H1 (cell line): ENCODE data around the gene MMP21. TPM values are rescaled to one million over a fixed set of nuclear protein-coding genes. Genes with fewer than 3 reads are reported as not detected.

Experiments used
- CTCF ChIA-PET: fragments of 300-600 bp; sonication (Branson Sonifier 250); formaldehyde crosslinking; loops from one replicate; lab custom pipeline; 2021; ENCODE audit not compliant: partially characterized antibody; lab: Charles Lee
- POLR2A ChIA-PET: fragments of 300-600 bp; sonication (Branson Sonifier 250); formaldehyde crosslinking; loops from one replicate; lab custom pipeline; 2021; ENCODE audit warnings: inconsistent platforms; ENCODE audit not compliant: partially characterized antibody; lab: Charles Lee
- DNase-seq, 2 experiments: peaks; one replicate each; pipeline versions ENCODE4 v3.0.0 to v3.0.0-alpha.2; 2010 to 2022; ENCODE audit warnings: low spot score in 2 of 2, low read depth in 1 of 2, mixed read lengths in 1 of 2
- FAIRE-seq: peaks from 2 replicates; lab custom pipeline; 2011; peaks lifted over from hg19 to GRCh38; lab: Jason Lieb, UNC
- H2AFZ ChIP-seq: 2 replicates; pipeline ENCODE4 v1.8.1; 2012; ENCODE audit warnings: low read length, inconsistent platforms
- H2AK5ac ChIP-seq: 2 replicates; pipeline ENCODE4 v1.6.1; 2013; ENCODE audit warnings: low read depth, low read length
- H2BK120ac ChIP-seq: replicated peaks from 2 replicates; pipeline ENCODE3; 2013; ENCODE audit warnings: low read depth, low read length, inconsistent platforms
- H2BK12ac ChIP-seq: 2 replicates; pipeline ENCODE4 v1.6.1; 2013; ENCODE audit warnings: low read depth, low read length
- H2BK15ac ChIP-seq: 2 replicates; pipeline ENCODE4 v1.6.1; 2013; ENCODE audit warnings: low read length
- H2BK20ac ChIP-seq: 2 replicates; pipeline ENCODE4 v1.6.1; 2013; ENCODE audit warnings: low read length
- H2BK5ac ChIP-seq: 2 replicates; pipeline ENCODE4 v1.6.1; 2013; ENCODE audit warnings: low read depth, low read length
- H3K14ac ChIP-seq: 2 replicates; pipeline ENCODE4 v1.6.1; 2013; ENCODE audit warnings: inconsistent platforms; ENCODE audit not compliant: insufficient read length
- H3K18ac ChIP-seq: 2 replicates; pipeline ENCODE4 v1.6.1; 2013; ENCODE audit warnings: low read length; ENCODE audit errors: extremely low read depth
- H3K23ac ChIP-seq: 2 replicates; pipeline ENCODE4 v1.6.1; 2013; ENCODE audit warnings: inconsistent platforms; ENCODE audit not compliant: insufficient read length
- H3K23me2 ChIP-seq: 2 replicates; pipeline ENCODE4 v1.6.1; 2013; ENCODE audit warnings: low read depth, low read length
- H3K27ac ChIP-seq: 2 replicates; pipeline ENCODE4 v1.6.1; 2011; ENCODE audit warnings: low read depth, low read length, inconsistent platforms
- H3K27me3 ChIP-seq, 4 experiments: replicated peaks in 1 of 4; 1 replicate in 1 of 4; 2 replicates in 3 of 4; pipeline versions ENCODE4 v1.6.1 to v1.8.1; 2011 to 2013; ENCODE audit warnings: low read length in 3 of 4, mild to moderate bottlenecking in 3 of 4, inconsistent platforms in 2 of 4, mixed read lengths in 2 of 4, moderate library complexity in 1 of 4; ENCODE audit not compliant: control insufficient read depth in 3 of 4, insufficient read depth in 3 of 4; ENCODE audit errors: extremely low read depth in 1 of 4
- H3K36me3 ChIP-seq, 4 experiments: 2 replicates each; pipeline versions ENCODE4 v1.6.1 to v1.8.1; 2011 to 2013; ENCODE audit warnings: mild to moderate bottlenecking in 4 of 4, low read length in 3 of 4, moderate library complexity in 2 of 4, control low read depth in 1 of 4, inconsistent platforms in 1 of 4; ENCODE audit not compliant: insufficient read depth in 4 of 4, control insufficient read depth in 2 of 4
- H3K4ac ChIP-seq: replicated peaks from 2 replicates; pipeline ENCODE3; 2013; ENCODE audit warnings: low read length, low read depth, mixed read lengths, inconsistent platforms; ENCODE audit not compliant: insufficient read length
- H3K4me1 ChIP-seq, 4 experiments: replicated peaks in 1 of 4; 1 replicate in 1 of 4; 2 replicates in 3 of 4; pipeline versions ENCODE4 v1.6.1 to v1.8.1; 2011 to 2013; ENCODE audit warnings: low read length in 3 of 4, inconsistent platforms in 2 of 4, mixed read lengths in 1 of 4; ENCODE audit not compliant: insufficient read depth in 4 of 4, control insufficient read depth in 3 of 4
- H3K4me2 ChIP-seq, 2 experiments: 2 replicates each; pipeline versions ENCODE4 v1.6.1 to v1.8.1; 2011 to 2013; ENCODE audit warnings: low read depth in 2 of 2, low read length in 2 of 2, control low read depth in 1 of 2, inconsistent platforms in 1 of 2, mild to moderate bottlenecking in 1 of 2; ENCODE audit not compliant: insufficient read depth in 1 of 2
- H3K4me3 ChIP-seq, 4 experiments: fragments of 200-600, 300-600 bp in 1 of 4; sonication (generic), shearing (Covaris generic), sonication (Bioruptor Twin) in 1 of 4; 2 replicates each; pipeline versions ENCODE4 v1.5.1 to v1.8.1; 2011 to 2016; ENCODE audit warnings: low read length in 4 of 4, low read depth in 3 of 4, control low read depth in 2 of 4, inconsistent platforms in 2 of 4, mild to moderate bottlenecking in 2 of 4, mixed read lengths in 1 of 4, moderate library complexity in 1 of 4; ENCODE audit not compliant: insufficient read depth in 2 of 4; ENCODE audit errors: extremely low read depth in 1 of 4
- H3K56ac ChIP-seq: replicated peaks from 2 replicates; pipeline ENCODE3; 2013; ENCODE audit warnings: low read depth, mild to moderate bottlenecking, mixed read lengths, low read length, inconsistent platforms; ENCODE audit not compliant: insufficient read length
- H3K79me1 ChIP-seq: 2 replicates; pipeline ENCODE4 v1.6.1; 2013; ENCODE audit warnings: low read depth, low read length, control low read depth
- H3K79me2 ChIP-seq, 2 experiments: 2 replicates each; pipeline versions ENCODE4 v1.6.1 to v1.8.1; 2012 to 2013; ENCODE audit warnings: low read length in 2 of 2, mild to moderate bottlenecking in 2 of 2, inconsistent platforms in 1 of 2; ENCODE audit not compliant: insufficient read depth in 2 of 2, control insufficient read depth in 1 of 2
- H3K9ac ChIP-seq, 4 experiments: replicated peaks in 1 of 4; 1 replicate in 1 of 4; 2 replicates in 3 of 4; pipeline versions ENCODE4 v1.6.1 to v1.8.1; 2011 to 2013; ENCODE audit warnings: low read depth in 3 of 4, low read length in 3 of 4, control low read depth in 2 of 4, mild to moderate bottlenecking in 2 of 4, moderate library complexity in 2 of 4, inconsistent platforms in 1 of 4; ENCODE audit errors: extremely low read depth in 1 of 4
- H3K9me3 ChIP-seq, 2 experiments: 2 replicates each; pipeline versions ENCODE4 v1.6.1 to v1.8.1; 2012 to 2013; ENCODE audit warnings: mild to moderate bottlenecking in 2 of 2, moderate library complexity in 2 of 2, control low read depth in 1 of 2, inconsistent platforms in 1 of 2, low read depth in 1 of 2, low read length in 1 of 2, mixed read lengths in 1 of 2; ENCODE audit not compliant: insufficient read depth in 2 of 2
- H4K20me1 ChIP-seq, 2 experiments: replicated peaks in 1 of 2; 2 replicates each; pipeline versions ENCODE3 to v1.8.1; 2011 to 2013; ENCODE audit warnings: inconsistent platforms in 2 of 2, low read length in 2 of 2, mild to moderate bottlenecking in 1 of 2; ENCODE audit not compliant: insufficient read depth in 2 of 2, control insufficient read depth in 1 of 2
- H4K5ac ChIP-seq: 2 replicates; pipeline ENCODE4 v1.6.1; 2013; ENCODE audit warnings: low read length, low read depth, mixed read lengths, inconsistent platforms; ENCODE audit not compliant: insufficient read length
- H4K8ac ChIP-seq: 2 replicates; pipeline ENCODE4 v1.8.0; 2013; ENCODE audit warnings: mild to moderate bottlenecking, moderate library complexity, low read length, inconsistent platforms; ENCODE audit not compliant: insufficient read depth; ENCODE audit errors: extremely low read depth
- H4K91ac ChIP-seq: replicated peaks from 2 replicates; pipeline ENCODE3; 2013; ENCODE audit warnings: low read length, mixed read lengths, inconsistent platforms; ENCODE audit not compliant: insufficient read length
- CBX8 ChIP-seq: fragments of 300-800, 300-1000 bp; sonication (generic); IDR thresholded peaks from 2 replicates; pipeline ENCODE4 v1.7.1; 2016; ENCODE audit warnings: low read depth, low read length, borderline replicate concordance
- GTF2F1 ChIP-seq: IDR thresholded peaks from 2 replicates; pipeline ENCODE4 v1.6.1; 2012; ENCODE audit warnings: low read depth, low read length, improper control_type of control experiment, borderline replicate concordance
- HDAC2 ChIP-seq, 2 experiments: fragments of 300-600 bp in 1 of 2; sonication (generic) in 1 of 2; IDR thresholded peaks; 2 replicates each; pipeline ENCODE4 v1.6.1; 2011 to 2012; ENCODE audit warnings: low read depth in 2 of 2, low read length in 2 of 2, mild to moderate bottlenecking in 2 of 2, moderate library complexity in 2 of 2, borderline replicate concordance in 1 of 2, inconsistent platforms in 1 of 2
- JUN ChIP-seq: IDR thresholded peaks from 2 replicates; pipeline ENCODE4 v1.6.1; 2011; ENCODE audit warnings: low read depth, mild to moderate bottlenecking, improper control_type of control experiment, low read length
- MAFK ChIP-seq: IDR thresholded peaks from 2 replicates; pipeline ENCODE4 v1.6.1; 2012; ENCODE audit warnings: low read depth, mild to moderate bottlenecking, improper control_type of control experiment, low read length
- POLR2A ChIP-seq, 2 experiments: IDR thresholded peaks; 1 replicate in 1 of 2; 2 replicates in 1 of 2; pipeline ENCODE4 v1.6.1; 2011; ENCODE audit warnings: low read depth in 2 of 2, low read length in 2 of 2, mild to moderate bottlenecking in 2 of 2; ENCODE audit errors: control extremely low read depth in 1 of 2
- POU5F1 ChIP-seq: IDR thresholded peaks from 2 replicates; pipeline ENCODE4 v1.6.1; 2011; ENCODE audit warnings: low read depth, mild to moderate bottlenecking, low read length, moderate library complexity
- RFX5 ChIP-seq: IDR thresholded peaks from 2 replicates; pipeline ENCODE4 v1.6.1; 2011; ENCODE audit warnings: low read depth, low read length, improper control_type of control experiment, borderline replicate concordance
- SIN3A ChIP-seq, 2 experiments: IDR thresholded peaks in 1 of 2; conservative IDR thresholded peaks in 1 of 2; 2 replicates each; pipeline ENCODE4 v1.6.1; 2011 to 2012; ENCODE audit warnings: low read length in 2 of 2, improper control_type of control experiment in 1 of 2, low read depth in 1 of 2, mild to moderate bottlenecking in 1 of 2
- SP1 ChIP-seq: IDR thresholded peaks from 2 replicates; pipeline ENCODE4 v1.6.1; 2011; ENCODE audit warnings: low read depth, low read length
- TEAD4 ChIP-seq: IDR thresholded peaks from 2 replicates; pipeline ENCODE4 v1.6.1; 2012; ENCODE audit warnings: low read depth, low read length, inconsistent platforms, mixed read lengths
- WGBS, 2 experiments: shearing (Covaris generic) in 1 of 2; methylation state at CpG; one replicate each; pipeline versions ENCODE4 v1.1.6 to v1.1.7; 2013 to 2015; ENCODE audit warnings: low lambda C conversion rate in 2 of 2, mixed read lengths in 2 of 2, inconsistent platforms in 1 of 2, low coverage in 1 of 2, missing lambda C conversion rate in 1 of 2; ENCODE audit not compliant: insufficient replicate concordance in 2 of 2, insufficient coverage in 1 of 2, insufficient read length in 1 of 2; ENCODE audit errors: extremely low coverage in 1 of 2, missing lambda C conversion rate in 1 of 2; 5-methylcytosine and 5-hydroxymethylcytosine counted together
- polyA plus RNA-seq, 7 experiments: library from polyadenylated mRNA; depleted of rRNA in 3 of 7; stranded (reverse) in 5 of 7; unstranded in 2 of 7; fragments of >200 nt in 5 of 7; fragments of 200-250 nt in 2 of 7; gene quantifications; 1 replicate in 5 of 7; 2 replicates in 1 of 7; 4 replicates in 1 of 7; pipeline versions ENCODE4 v1.2.1 to v1.2.3, GENCODE V29; 2011 to 2013; ENCODE audit warnings: missing spikeins in 2 of 7, mixed read lengths in 2 of 7
- total RNA-seq: library from RNA; stranded (reverse); fragmentation: NEBNext Ultra II Directional; extraction: Animal tissue kit (Norgen Biotek cat#: 25700); gene quantifications from 2 replicates; pipeline ENCODE4 v1.2.1, GENCODE V29; 2021

Gene MMP21
- total and polyA plus RNA-seq, 2 of the 8 experiments (the other 6 are each of a cell fraction or from before 2014, with no cell fraction given) = not detected

DNA sequence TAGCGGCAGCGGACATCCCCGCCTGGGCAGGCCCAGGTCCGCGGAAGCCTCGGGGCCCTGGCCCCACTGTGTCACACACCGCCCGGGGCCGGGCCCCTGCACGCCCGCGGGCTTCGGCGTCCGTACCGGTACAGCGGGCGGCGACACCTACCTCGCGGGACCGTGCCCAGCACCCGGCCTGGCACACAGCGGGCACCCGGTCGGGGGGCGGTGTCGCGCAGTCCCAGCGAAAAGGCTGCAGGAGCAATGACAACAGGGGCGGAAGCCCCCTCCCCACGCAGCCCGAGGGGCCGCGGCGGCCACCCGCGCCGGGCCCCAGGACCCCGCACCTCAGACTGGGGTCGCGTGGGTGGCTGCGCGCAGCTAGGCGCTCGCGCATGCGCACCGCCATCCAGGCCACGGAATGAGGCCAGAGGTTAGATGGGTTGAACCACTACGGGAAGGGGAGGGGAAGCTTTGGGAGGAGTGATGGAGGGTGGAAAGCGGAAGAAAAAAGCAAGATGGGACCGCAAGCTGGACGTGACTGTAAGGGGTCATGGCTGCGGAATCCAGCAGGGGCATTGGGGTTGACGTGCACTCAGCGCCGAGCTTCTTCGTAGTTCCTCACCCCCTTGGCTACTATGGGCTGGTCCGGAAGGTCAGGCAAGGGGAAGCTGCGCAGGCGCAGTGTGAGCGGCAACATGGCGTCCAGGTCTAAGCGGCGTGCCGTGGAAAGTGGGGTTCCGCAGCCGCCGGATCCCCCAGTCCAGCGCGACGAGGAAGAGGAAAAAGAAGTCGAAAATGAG lies 47.4 kb upstream of the MMP21 start, which contains the start of the genes BCCIP and UROS:
TSS of gene BCCIP (plus strand) at position 669 of the 785 bp plus-strand sequence. CDS start at position 681, 12 bp downstream.
TSS of gene UROS (minus strand) at position 381 of the 785 bp plus-strand sequence. CDS start 6,759 bp downstream, outside the sequence.
- H3K9me3 ChIP-seq = no peaks in the 10 kb centered on the region
- ChIA-PET POLR2A (interaction anchor here (1.1 to 2.3 kb wide), 3 partner anchors 12 to 27 kb away, joined by 3 to 7 read pairs (median 4); no protein-coding TSS in a partner anchor), CTCF (interaction anchor here (1.0 kb wide), 1 partner anchor 51 kb away, joined by 3 read pairs; no protein-coding TSS in a partner anchor)
- 1% methylated on average over 34 of the region's 74 CpGs; no CpG with 5 or more reads in 1 of the 2 experiments for WGBS, 2 experiments
- peaks cover 0 to 3% of the 10 kb centered on the region in 2 experiments for H4K20me1 ChIP-seq
- peak within 1 kb of the TSS; percentile 99 for H2BK15ac ChIP-seq
- H3K27ac ChIP-seq = peak within 1 kb of the TSS; percentile 100
- peak within 1 kb of the TSS; percentile 100 for H2BK120ac ChIP-seq
- H3K36me3 ChIP-seq = peaks cover 6 to 22% (median 13%) of the 10 kb centered on the region in 4 experiments; a peak in 6 of 8 replicates
- peaks cover 2% of the 10 kb centered on the region; the same call in 1 of the 2 replicates for H3K79me1 ChIP-seq
- H3K4me3 ChIP-seq = peak within 1 kb of the TSS; percentile 94 to 100 (median 97)
- peak within 1 kb of the TSS; percentile 92 for H3K56ac ChIP-seq
- peaks cover 26 to 42% of the 10 kb centered on the region in 2 experiments for H3K79me2 ChIP-seq
- H3K18ac ChIP-seq = peak within 1 kb of the TSS; percentile 100
- H2AK5ac ChIP-seq = no peak within 1 kb of the TSS
- peak within 1 kb of the TSS; percentile 97 for H4K5ac ChIP-seq
- H3K23me2 ChIP-seq = no peaks in the 10 kb centered on the region; the same call in 1 of the 2 replicates
- peak within 1 kb of the TSS; percentile 100 for H2BK12ac ChIP-seq
- H4K8ac ChIP-seq = peak within 1 kb of the TSS; percentile 99
- no peak for FAIRE-seq
- H3K23ac ChIP-seq = no peak within 1 kb of the TSS
- peak within 1 kb of the TSS; percentile 81 to 100 (median 98) for H3K9ac ChIP-seq
- H3K14ac ChIP-seq = no peak within 1 kb of the TSS
- DNase-seq = peak; percentile 59 to 93
- H2BK20ac ChIP-seq = peak within 1 kb of the TSS; percentile 100
- peak within 1 kb of the TSS; percentile 100 for H2BK5ac ChIP-seq
- H2AFZ ChIP-seq = peak within 1 kb of the TSS; percentile 100
- peak within 1 kb of the TSS; percentile 74 to 99 for H3K4me2 ChIP-seq
- peak within 1 kb of the TSS; percentile 100 for H4K91ac ChIP-seq
- peaks cover 0 to 2% (median 0%) of the 10 kb centered on the region in 4 experiments; a peak in 2 of 7 replicates for H3K4me1 ChIP-seq
- H3K4ac ChIP-seq = peak within 1 kb of the TSS; percentile 96
- no peaks in the 10 kb centered on the region for H3K27me3 ChIP-seq
- TF ChIP-seq SIN3A (conservative IDR thresholded peaks at IDR 0.05 in 1 of 2, IDR thresholded peaks at IDR 0.05 in 1 of 2; ENCODE audit: low read depth in 1 of 2, low read length in 2 of 2) (peak; percentile 14 to 74; a peak in 2 of 4 replicates), HDAC2 (IDR thresholded peaks at IDR 0.05; ENCODE audit: borderline replicate concordance in 1 of 2, low read depth in 2 of 2, low read length in 2 of 2) (peak in 1 of 2 experiments; percentile 96; a peak in 2 of 4 replicates), TEAD4 (peak; percentile 57; the same call in 1 of the 2 replicates), POLR2A (IDR thresholded peaks at IDR 0.05; ENCODE audit: control extremely low read depth in 1 of 2, low read depth in 2 of 2, low read length in 2 of 2) (peak in 1 of 2 experiments; percentile 69; a peak in 2 of 3 replicates), GTF2F1 (no peak), JUN (no peak), MAFK (no peak), SP1 (0 out of 2 replicates have a peak, but pooled peaks have one; percentile 50), POU5F1 (no peak), RFX5 (no peak), CBX8 (no peak)
